ENCODE measurements around the gene RBM23.
"Not testable (repeated sequence)": the region's sequence is repeated elsewhere in the genome, so short reads cannot be mapped to it uniquely, and the experiment has no call there.

RBM23 gene

DNA sequence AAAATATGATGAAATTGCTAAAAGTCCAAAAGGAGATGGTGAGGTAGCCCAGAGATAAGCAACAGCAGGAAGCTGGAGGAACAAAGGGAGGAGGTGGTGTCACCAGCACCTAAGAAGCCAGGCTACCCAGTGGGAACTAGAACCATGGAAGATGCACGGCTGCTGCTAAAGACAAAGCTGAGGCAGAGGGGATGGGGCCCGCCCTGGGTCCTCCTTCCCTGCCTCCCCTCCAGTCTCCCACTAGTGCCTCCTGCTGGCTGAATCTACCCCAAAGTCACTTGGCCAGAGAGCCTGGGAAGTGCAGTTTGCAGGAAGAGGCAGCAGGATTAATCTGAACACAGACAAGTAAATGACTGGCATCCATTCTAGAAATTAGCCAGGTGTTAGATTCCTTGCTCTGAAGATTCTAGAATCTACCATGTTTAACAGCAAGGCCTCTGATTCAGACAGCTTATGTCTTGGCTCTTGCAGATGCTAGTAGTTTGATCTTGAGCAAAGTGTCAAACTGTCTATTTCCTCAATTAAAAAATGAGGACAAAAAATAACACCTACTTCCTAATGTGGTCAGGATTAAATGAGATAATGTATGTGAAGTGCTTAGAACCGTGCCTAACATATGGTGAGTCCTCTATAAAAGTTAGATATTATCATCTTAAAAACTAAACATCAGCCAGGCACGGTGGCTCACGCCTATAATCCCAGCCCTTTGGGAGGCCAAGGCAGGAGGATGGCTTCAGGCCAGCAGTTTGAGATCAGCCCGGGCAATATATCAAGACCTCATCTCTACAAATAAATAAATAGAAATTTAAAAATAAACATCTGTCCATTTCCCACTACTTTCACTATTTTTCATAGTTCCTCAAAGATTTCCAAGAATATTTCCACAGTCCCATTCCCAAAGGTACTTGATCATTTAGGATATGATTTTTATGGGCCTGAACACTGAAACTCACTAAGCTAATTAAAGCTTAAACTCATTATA is 53.2 kb downstream of the RBM23 start:
- no peak for DNase-seq

DNA sequence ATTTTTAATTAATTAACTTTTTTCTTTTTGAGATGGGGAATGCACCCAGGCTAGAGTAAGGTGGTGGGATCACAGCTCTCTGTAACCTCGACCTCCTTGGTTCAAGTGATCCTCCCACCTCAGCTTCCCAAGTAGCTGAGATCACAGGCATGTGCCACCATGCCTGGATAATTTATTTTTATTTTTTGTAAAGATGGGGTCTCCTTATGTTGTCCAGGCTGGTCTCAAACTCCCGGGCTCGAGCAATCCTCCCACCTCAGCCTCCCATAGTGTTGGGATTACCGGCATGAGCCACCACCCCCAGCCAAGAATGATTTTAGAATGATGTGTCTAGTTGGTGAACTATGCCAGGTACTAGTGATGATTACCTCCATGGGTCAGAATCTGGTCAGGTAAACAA is 54.0 kb downstream of the RBM23 start:
- DNase-seq: no peak

DNA sequence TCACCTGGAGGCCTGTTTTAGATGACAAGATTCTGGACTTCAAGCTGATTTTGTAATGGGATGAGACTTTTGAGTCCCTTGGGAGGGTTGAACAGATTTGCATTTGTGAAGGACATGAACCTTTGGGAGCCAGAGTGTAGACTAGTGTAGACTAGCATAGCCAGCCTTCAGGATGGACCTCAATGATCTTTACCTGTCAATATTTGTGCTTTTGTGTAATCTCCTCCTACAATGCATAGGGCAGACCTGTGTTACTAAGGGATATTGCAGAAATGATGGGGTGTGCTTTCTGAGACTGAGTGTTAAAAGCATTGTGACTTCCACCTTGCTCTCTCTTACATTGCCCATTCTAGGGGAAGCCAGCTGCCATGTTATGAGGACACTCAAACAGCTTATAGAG is 57.3 kb downstream of the RBM23 start:
- DNase-seq: no peak

DNA sequence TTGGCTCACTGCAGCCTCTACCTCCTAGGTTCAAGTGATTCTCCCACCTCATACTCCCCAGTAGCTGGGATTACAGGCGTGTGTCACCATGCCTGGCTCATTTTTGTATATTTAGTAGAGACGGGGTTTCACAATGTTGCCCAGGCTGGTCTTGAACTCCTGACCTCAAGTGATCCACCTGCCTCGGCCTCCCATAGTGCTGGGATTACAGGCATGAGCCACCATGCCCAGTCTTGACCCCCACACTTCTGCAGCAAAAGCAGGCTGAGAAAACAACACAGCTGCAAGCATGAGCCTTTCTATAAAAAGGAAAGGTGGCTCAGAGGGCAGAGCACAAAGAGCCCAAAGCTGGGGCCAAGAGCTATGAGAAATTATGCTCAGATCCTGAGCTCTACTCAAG is 58.6 kb downstream of the RBM23 start:
- not testable (repeated sequence) for DNase-seq

DNA sequence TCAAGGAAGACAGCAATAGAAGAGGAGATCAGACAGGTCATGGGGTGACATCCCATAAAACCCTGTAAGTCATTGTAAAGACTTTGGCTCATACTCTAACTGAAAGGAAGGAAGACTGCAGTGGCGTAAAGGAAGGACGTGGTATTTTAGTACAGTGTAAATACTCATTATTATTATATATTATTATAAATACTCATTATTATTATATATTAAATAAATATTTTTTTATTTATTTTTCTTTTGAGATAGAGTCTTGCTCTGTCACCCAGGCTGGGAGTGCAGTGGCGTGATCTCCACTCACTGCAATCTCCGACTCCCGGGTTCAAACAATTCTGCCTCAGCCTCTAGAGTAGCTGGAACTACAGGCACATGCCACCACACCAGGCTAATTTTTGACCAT is 62.5 kb downstream of the RBM23 start:
- DNase-seq: no peak

DNA sequence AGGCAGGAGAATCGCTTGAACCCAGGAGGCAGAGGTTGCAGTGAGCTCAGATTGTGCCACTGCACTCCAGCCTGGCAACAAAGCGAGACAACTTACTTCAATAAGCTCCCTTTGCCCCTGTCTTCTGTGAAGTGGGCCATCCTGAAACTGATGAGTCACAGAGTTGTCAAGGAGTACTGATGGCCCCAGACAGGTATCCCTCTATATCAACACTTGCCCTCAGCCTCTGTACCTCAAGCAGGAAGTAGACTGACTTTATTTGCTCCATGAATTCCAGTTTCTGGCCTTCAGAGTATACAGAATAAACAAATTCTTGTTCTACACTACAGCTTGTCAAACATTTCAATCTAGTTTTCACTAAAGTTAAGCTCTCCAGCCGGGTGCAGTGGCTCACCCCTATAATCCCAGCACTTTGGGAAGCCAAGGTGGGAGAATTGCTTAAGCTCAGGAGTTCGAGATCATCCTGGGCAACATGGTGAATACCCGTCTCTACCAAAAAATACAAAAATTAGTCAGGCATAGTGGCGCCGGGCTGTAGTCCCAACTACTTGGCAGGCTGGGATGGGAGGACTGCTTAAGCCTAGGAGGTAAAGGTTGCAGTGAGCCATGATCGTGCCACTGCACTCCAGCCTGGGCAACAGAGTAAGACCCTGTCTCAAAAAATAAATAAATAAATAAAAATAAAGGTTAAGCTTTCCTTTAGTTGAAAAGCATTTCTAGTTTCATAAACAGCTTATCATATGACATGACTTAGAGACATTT is 63.8 kb downstream of the RBM23 start:
- no peak for DNase-seq

DNA sequence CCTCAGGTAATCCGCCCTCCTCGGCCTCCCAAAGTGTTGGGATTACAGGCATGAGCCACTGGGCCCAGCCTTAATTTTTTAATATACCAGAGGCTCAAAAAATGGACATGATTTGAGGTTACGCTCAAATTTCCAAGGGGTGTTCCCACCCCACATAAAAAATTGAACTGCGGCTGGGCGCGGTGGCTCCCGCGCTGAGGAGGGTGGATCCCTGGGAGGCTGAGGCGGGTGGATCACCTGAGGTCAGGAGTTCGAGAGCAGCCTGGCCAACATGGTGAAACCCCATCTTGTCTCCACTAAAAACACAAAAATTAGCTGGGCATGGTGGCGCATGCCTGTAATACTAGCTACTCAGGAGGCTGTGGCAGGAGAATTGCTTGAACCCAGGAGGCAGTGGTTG is 64.7 kb downstream of the RBM23 start:
- not testable (repeated sequence) for DNase-seq

DNA sequence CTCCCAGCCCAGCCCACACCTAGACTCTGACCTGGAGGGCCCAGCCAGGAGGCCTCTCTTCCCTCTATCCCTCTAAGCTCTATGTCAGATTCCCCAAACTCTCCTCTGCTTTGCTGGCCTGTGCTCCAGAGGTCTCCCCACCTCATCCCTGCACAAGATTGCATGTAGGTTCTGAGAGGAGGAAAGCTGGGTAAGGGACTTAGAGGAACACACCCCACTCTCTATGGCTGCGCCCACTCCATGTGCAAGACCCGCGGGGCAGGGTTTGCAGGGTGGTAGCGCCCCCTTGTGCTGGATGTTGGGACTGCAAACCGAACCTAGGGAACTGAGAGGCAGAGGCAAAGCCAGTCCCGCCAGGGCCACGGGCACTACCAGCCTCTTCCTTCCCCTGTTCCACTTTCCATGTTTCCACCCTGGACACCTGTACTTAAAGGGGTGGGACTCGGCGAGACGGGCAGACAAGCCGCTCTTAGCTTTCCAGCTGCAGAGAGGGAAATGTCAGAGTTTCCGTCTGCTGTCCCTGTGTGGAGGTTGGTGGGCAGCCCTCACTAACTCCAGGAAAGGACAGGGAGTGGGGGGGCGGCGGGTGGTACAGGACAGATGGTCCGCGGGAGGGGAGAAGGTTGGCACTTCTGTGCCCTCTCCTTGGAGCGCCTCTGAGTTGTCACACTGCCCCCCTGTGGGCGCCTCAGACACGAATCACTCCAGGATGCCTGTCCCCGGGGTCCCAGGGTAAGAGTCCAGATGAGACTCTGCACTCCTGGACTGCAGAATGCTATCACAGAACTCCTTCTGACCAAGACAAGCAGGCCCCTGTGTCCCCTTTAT is 65.8 kb downstream of the RBM23 start:
- peak; percentile 91 for DNase-seq

DNA sequence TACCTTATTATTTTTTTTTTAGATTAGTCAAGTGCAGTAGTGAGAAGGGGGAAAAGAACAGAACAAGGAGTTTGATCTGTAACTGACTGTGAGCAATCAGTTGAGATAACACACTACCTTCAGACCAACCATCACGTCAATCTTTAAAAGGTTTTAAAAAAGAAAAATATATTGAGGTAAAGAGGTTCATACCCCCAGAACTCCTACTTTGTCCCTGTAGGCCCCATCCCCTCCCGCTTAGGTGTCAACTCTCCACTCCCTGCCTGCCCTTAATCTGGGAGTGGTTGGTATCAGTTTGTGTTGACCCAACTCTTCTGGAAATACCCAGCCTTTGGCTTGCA is 66.4 kb downstream of the RBM23 start:
- DNase-seq: no peak

DNA sequence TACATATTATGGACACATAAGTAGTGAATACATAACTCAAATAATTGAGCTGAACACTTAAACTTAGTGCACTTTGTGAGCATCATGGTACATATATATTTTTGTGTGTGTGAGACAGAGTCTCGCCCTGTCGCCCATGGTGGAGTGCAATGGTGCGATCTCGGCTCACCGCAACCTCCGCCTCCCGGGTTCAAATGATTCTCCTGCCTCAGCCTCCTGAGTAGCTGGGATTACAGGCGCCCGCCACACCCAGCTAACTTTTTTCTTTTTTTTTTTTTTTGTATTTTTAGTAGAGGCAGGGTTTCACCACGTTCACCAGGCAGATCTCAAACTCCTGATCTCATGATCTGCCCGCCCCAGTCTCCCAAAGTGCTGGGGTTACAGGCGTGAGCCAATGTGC is 66.8 kb downstream of the RBM23 start:
- DNase-seq: not testable (repeated sequence)

DNA sequence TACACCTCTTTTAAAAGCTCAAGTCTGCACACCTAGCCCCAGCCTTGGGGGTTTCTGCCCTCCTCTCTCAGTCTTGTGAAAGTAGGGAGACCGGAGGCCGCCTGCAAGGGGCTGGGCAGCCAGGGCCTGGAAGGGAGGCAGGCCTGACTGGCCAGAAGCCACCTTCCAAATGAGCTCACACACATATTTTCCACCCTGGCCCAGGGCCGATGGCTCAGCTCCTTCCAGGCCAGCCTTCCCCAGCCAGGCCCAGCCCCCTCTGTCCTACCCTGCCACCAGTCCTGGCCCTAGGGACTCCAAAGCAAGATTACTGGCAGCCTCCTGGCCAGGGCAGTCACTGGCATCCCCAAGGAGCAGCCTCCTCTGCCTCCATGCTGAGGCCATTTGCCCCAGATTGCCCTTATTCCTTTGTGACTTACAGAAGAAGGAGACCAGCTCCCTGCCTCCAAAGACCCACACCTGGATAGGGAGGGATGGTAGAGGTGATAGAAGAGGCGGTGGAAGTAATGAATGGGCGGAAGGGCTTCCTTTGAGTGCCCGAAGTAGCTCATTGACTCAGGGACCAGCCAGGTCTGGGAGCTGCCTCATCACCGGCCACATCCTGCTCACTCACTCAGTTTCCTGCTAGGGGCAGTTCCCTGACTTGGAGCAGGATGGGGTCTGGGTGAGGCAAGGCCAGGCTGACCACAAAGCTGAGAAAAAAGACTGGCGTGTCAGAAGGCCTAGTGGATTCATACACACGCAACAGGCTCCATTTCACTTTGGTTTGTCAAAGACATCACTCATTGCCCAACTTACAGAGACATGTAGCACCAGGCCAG is 67.8 kb downstream of the RBM23 start:
- DNase-seq: no peak

DNA sequence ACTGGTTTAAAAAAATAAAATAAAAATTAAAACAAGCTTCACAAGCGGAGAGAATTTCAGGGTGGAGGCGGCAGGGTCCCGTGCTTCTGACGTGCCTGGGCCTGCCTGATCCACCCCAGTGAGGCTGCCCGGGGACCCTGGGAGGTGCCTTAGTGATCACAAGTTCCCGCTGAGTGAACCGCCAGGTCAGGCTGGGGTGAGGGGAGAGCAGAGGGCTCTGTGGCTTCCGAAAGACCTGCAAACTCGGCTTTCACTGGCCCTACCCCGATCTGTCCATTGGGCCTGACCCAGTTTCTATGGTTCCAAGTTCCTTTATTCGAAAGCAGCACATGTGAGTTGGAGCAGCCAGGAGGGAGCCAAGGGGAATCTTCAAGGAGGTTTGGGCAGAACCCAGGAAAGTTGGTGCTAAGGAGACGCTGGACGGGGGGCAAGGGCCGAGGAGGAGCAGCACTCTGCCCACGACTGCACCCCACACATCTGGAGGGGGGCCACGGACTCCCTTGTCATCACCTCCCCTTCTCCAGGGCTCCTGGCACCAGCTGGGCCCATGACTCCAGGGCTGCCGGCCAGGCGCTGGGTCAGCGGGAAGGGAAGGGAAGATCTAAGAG is 69.6 kb downstream of the RBM23 start:
- no peak for DNase-seq

DNA sequence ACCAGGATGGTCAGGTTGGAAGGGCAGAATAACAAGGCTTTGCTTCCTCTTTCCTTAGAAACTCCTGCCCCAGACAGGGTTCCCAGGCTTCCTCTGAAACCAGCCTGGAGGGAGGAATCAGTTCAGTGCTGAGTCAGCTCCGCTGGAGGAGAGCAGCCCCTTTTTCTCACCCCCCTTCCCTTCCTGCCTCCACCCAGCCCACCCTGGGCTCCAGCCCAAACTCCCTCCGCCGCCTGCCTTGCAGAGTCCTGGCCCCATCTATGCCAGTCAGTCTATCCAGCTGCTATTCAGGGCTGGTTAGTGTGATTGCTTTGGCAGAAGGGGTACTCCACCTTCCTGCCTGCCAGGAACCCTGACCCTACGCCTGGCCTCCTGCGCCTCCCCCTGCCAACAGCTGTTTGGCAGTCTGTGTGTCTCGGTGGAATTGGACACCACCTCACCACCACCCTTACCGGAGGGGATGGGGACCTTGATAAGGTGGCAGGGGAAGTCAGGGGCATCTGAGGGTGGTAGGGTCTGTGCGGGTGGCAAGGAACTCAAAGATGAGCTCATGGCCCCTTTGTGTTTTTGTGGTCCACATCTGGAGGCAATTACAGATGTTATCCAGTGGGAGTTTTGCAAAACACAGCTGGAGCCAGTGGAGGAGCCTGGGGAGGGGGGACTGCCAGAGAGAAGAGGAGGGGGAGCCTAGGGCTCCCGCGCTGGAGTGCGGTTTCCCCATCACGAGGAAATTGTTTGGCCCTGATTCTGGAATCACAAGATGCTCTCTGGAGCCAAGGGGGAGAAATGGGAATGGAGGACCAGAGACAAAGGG is 70.4 kb downstream of the RBM23 start:
- peak; percentile 80 for DNase-seq

DNA sequence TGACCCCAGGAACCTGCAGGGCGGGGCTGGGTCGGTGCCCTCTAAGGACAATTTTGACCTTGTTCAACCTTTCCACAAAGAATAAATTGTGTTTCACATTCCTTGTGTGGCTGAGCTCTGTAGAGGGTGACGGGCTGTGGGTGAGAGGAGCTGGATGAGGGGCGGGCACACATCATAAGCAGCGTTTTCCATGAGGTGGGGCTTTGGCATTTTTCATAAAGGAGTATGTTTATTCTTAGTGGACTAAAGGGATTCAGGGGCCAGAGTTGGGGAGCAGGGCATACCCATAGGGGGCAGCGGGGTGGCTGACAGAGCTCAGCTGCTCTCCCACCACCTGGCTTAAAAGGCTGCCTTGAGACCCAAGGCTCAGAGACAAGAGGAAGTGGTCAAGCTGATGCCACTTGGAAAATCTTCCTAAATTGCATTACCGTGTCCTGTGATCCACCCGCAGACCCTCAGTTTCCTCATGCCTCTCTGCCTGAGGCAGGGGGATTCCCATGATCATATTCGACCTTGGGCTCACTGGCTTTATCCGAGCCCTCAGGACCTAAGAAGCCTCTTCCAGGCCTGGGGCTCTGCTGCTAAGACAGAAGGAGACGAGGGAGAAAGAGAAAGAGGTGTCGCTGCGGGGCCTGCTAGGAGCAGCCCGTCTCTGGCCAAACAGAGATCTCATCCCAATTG is 71.1 kb downstream of the RBM23 start:
- DNase-seq: no peak

DNA sequence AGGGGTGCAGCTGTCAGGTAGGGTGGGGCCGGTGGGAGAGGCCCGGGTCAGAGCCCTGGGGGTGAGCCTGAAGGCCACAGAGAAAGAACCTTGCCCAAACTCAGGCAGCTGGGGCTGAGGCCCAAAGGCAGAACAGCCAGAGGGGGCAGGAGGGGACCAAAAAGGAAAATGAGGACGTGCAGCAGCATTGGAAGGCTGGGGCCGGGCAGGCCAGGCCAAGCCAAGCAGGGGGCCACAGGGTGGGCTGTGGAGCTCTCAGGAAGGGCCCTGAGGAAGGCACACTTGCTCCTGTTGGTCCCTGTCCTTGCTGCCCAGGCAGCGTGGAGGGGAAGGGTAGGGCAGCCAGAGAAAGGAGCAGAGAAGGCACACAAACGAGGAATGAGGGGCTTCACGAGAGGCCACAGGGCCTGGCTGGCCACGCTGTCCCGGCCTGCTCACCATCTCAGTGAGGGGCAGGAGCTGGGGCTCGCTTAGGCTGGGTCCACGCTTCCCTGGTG is 72.1 kb downstream of the RBM23 start:
- no peak for DNase-seq

DNA sequence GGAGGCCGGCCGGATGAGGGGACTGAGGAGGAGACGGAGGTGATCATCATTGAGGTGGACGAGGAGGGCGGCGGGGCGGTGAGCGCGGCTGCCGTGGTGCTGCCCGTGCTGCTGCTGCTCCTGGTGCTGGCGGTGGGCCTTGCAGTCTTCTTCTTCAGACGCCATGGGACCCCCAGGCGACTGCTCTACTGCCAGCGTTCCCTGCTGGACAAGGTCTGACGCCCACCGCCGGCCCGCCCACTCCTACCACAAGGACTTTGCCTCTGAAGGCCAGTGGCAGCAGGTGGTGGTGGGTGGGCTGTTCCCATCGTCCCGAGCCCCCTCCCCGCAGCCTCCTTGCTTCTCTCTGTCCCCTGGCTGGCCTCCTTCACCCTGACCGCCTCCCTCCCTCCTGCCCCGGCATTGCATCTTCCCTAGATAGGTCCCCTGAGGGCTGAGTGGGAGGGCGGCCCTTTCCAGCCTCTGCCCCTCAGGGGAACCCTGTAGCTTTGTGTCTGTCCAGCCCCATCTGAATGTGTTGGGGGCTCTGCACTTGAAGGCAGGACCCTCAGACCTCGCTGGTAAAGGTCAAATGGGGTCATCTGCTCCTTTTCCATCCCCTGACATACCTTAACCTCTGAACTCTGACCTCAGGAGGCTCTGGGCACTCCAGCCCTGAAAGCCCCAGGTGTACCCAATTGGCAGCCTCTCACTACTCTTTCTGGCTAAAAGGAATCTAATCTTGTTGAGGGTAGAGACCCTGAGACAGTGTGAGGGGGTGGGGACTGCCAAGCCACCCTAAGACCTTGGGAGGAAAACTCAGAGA is 72.9 kb downstream of the RBM23 start:
- no peak for DNase-seq

DNA sequence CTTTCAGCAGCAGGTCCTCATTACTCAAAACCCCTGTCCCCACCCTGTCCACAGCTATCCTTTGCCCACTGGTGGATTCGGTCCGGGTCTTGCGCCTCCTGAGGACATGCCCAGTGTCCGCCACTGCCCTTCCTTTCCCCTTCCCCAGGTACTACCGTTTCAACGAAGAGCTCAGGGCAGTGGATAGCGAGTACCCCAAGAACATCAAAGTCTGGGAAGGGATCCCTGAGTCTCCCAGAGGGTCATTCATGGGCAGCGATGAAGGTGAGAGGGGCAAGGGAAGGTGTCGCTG is 73.9 kb downstream of the RBM23 start:
- no peak for DNase-seq

DNA sequence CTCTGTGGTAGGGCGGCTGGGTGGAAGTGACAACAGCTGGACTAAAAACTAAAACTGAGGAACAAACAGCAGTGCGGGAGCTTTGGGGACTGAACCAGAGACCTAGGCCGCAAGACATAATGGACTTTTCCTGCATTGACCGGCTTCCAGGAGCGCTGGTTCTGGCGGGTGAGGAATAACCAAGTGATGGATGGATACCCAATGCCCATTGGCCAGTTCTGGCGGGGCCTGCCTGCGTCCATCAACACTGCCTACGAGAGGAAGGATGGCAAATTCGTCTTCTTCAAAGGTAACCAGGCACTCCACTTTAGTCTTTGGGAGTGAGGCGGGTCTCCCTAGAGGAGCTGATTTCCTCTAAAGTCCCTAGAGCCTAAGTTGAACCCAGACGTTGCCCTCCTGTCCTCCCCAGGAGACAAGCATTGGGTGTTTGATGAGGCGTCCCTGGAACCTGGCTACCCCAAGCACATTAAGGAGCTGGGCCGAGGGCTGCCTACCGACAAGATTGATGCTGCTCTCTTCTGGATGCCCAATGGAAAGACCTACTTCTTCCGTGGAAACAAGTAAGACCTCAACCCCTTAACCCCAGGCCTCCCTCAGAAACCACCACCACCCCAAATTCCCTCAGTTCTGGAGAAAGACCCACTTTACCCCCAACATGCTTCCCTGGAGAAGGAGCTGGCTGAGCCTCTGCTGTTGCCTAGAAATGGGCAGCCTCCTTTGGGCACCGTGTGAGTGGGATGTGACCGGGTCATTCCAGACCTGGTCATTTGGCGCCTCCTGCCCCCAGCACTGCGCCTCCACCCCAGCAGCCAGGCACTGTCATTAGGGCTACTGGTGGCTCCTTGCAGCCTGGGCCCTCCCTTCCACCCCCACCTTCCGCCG is 74.5 kb downstream of the RBM23 start:
- no peak for DNase-seq

All from right kidney (tissue), 1 donor.